SKM-1 (cell line): ENCODE measurements around the gene PARN.

ENCODE experiments used
- DNase-seq: peaks from one replicate; lab custom pipeline; 2025; ENCODE audit not compliant: unreplicated experiment; lab: John Stamatoyannopoulos, UW

Gene PARN

GRCh38 chr16:14501331-14502255 is 128.5 kb downstream of the PARN start:
- DNase-seq, result no peak

- DNase-seq, result no peak
Measured at GRCh38 chr16:14500791-14501190, 129.3 kb downstream of the PARN start.

DNA sequence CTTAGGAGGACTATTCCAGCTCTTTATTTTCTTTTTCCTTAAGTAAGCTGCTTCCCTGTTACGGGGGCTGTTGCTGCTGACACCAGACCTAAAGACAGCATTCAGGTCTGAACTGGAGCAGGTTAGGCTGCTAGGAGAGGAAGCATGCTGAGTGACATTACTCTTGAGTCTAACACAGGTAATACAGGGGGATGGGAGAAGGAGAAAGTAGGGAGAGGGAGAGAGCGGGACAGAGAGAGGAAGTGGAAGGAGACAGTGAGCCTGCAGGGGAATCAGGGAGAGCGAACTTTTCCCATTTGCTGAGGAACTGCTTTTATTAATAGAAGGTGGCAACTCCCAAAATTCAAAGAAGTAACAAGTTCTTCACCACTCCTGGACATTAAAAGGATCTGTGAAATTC is 130.9 kb downstream of the PARN start:
- DNase-seq, result no peak

GRCh38 chr16:14497245-14498082 is 132.6 kb downstream of the PARN start:
- no peak for DNase-seq

GRCh38 chr16:14496786-14497185 is 133.3 kb downstream of the PARN start:
- no peak for DNase-seq

- no peak for DNase-seq
Measured at GRCh38 chr16:14496047-14496770, 133.9 kb downstream of the PARN start.

- no peak for DNase-seq
Measured at GRCh38 chr16:14495213-14496046, 134.6 kb downstream of the PARN start.

DNA sequence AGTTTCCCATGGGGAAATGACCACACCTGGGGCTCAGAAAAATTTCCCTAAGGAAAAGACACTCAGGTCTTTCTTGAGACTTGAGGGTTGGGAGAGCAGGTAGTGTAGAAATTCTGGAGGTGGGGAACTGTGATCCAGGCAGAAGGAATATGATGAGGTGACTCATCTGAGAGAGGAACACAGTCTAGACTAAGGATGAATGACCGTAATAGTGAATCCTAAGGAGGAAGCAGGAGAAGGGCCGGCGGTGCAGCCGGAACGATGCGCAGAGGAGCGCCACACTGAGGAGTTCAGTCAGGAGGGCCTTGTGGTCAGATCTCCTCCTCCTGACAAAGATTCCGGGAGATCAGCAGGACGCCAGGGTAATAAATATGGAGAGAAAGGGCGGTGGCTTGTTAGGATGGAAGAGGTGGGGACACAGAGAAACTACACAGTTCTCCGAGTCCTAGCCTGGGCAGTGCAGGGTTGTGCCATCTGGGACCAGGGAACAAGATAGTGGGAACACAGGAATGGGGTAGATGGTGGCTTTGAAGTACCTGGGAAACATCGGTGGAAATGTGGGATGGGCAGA is 135.6 kb downstream of the PARN start:
- DNase-seq, result no peak

- DNase-seq, result no peak
Measured at GRCh38 chr16:14493791-14494190, 136.3 kb downstream of the PARN start.

DNA sequence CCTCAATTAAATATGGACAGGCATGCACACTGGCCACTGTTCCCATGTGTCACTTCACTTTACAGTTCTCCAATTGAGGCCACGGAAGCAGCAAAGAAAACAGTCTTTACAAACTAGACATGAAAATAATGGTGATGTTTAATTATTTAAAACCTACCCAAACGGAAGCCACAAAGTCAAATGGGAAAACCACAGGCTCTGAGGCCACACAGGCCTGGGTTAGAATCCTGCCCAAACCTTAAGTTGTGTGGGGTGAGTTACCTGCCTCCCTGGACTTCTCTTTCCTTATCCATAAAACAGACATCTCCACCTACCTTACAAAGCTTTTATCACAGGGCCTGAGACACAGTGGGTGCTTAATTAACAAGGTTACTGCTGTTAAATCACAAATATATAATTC is 137.4 kb downstream of the PARN start:
- DNase-seq, result no peak

GRCh38 chr16:14491861-14492529 is 138.1 kb downstream of the PARN start:
- no peak for DNase-seq

DNA sequence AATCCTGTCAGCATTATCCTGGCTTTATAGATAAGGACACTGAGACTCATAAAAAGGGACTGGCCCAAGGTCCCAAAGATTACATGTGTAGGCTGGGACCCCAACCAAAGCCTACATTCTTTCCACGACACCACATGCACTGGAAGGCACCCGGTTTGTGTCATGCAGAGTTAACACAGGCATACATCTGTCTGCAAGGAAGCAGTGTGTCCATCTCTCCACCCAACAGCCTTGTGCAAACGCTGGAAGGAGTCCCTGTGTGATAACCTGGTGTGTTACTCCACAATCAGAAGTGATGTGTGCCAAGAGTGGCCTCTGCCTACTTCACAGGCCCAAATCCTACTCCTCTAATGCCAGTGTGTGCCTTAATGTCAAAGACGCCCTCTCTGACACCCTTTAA is 139.8 kb downstream of the PARN start:
- no peak for DNase-seq

- DNase-seq, result no peak
Measured at GRCh38 chr16:14489460-14489859, 140.6 kb downstream of the PARN start.

DNA sequence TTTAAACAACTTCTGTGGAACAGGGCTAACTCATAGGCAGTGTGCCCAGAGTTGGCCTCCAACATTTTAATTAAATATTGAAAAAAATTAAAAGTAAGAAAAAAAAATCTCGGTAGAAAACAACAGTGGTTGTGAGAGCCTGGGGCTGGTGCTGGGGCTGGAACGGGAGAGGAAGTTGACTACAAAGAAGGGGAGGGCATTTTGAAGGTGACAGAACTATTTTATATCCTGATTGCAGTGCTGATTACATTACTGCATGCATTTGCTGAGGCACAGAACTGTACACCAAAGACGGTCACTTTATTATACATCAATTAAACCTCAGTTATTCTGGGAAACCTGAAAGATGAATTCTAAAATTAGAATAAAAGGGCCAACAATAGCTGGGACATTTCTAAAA is 142.5 kb downstream of the PARN start:
- no peak for DNase-seq

GRCh38 chr16:14486520-14487303 is 143.3 kb downstream of the PARN start:
- DNase-seq, result no peak

DNA sequence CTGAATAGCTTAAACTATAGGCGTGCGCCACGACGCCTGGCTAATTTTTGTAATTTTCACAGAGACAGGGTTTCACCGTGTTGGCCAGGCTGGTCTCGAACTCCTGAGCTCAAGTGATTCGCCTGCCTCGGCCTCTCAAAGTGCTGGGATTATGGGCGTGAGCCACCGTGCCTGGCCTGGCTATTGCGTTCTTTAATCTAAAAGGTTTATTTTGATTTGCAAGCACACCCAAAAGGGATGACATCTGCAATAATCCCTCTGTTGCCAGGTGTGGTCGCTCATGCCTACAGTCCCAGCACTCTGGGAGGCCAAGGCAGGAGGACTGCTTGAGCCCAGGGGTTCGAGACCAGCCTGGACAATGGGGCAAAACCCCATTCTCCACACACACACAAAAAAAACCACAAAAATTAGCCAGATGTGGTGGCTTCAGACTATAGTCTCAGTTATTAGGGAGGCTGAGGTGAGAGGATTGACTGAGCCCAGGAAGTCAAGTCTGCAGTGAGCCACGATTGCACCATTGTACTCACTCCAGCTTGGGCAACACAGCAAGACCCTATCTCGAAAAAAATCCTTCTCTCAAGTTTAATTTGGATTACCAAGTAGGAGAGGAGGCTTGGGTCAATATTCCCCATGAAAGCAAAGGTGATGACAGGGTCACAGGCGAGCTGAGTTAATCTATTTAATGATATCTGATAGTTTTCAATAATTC is 144.1 kb downstream of the PARN start:
- no peak for DNase-seq

- DNase-seq, result no peak
Measured at GRCh38 chr16:14485121-14485551, 144.9 kb downstream of the PARN start.

- DNase-seq, result no peak
Measured at GRCh38 chr16:14483819-14484385, 146.2 kb downstream of the PARN start.
